ENCODE data around the gene ZNF124.

DNA sequence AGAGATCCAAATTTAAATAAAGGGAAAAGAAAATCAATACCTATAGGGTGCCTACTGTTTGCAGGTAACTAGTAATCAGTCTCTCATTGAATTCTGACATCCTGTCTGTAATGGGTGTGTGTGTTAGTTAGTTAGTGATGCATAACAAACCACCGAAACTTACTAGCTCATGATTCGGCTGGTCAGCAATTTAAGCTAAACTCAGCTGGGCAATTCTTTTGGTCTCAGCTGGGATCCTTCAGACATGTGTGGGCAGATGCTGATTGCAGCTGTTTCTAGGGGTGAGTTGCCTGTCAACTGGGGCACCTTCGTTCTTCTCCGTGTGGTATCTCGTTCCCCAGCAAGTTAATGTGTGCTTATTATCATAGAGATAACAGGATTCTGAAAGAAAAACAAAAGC lies 40.2 kb upstream of the ZNF124 start:
- TF ChIP-seq SP1 (IDR thresholded peaks at IDR 0.05; ENCODE audit: low read depth) (no peak), EZH2 (IDR thresholded peaks at IDR 0.05) (no peak), POLR2A (IDR thresholded peaks at IDR 0.05; ENCODE audit: borderline replicate concordance, extremely low read depth, insufficient read depth, insufficient read length) (no peak), CEBPB (IDR thresholded peaks at IDR 0.05; ENCODE audit: low read depth) (no peak), POLR2AphosphoS5 (IDR thresholded peaks at IDR 0.05; ENCODE audit: low read depth, low read length) (no peak), ZFX (IDR thresholded peaks at IDR 0.05) (no peak)
- TF ChIP-seq, protein P1, sequence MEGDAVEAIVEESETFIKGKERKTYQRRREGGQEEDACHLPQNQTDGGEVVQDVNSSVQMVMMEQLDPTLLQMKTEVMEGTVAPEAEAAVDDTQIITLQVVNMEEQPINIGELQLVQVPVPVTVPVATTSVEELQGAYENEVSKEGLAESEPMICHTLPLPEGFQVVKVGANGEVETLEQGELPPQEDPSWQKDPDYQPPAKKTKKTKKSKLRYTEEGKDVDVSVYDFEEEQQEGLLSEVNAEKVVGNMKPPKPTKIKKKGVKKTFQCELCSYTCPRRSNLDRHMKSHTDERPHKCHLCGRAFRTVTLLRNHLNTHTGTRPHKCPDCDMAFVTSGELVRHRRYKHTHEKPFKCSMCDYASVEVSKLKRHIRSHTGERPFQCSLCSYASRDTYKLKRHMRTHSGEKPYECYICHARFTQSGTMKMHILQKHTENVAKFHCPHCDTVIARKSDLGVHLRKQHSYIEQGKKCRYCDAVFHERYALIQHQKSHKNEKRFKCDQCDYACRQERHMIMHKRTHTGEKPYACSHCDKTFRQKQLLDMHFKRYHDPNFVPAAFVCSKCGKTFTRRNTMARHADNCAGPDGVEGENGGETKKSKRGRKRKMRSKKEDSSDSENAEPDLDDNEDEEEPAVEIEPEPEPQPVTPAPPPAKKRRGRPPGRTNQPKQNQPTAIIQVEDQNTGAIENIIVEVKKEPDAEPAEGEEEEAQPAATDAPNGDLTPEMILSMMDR (IDR thresholded peaks at IDR 0.05 in 2 of 3, conservative IDR thresholded peaks at IDR 0.05 in 1 of 3; ENCODE audit: borderline replicate concordance in 1 of 3, insufficient read depth in 1 of 3, low read depth in 2 of 3, low read length in 2 of 3) = no peak
- TF ChIP-seq, protein P2, sequence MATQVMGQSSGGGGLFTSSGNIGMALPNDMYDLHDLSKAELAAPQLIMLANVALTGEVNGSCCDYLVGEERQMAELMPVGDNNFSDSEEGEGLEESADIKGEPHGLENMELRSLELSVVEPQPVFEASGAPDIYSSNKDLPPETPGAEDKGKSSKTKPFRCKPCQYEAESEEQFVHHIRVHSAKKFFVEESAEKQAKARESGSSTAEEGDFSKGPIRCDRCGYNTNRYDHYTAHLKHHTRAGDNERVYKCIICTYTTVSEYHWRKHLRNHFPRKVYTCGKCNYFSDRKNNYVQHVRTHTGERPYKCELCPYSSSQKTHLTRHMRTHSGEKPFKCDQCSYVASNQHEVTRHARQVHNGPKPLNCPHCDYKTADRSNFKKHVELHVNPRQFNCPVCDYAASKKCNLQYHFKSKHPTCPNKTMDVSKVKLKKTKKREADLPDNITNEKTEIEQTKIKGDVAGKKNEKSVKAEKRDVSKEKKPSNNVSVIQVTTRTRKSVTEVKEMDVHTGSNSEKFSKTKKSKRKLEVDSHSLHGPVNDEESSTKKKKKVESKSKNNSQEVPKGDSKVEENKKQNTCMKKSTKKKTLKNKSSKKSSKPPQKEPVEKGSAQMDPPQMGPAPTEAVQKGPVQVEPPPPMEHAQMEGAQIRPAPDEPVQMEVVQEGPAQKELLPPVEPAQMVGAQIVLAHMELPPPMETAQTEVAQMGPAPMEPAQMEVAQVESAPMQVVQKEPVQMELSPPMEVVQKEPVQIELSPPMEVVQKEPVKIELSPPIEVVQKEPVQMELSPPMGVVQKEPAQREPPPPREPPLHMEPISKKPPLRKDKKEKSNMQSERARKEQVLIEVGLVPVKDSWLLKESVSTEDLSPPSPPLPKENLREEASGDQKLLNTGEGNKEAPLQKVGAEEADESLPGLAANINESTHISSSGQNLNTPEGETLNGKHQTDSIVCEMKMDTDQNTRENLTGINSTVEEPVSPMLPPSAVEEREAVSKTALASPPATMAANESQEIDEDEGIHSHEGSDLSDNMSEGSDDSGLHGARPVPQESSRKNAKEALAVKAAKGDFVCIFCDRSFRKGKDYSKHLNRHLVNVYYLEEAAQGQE (IDR thresholded peaks at IDR 0.05; ENCODE audit: low read depth) = no peak
